ENCODE results near the gene ZAR1. TPM values are rescaled to one million over a fixed set of nuclear protein-coding genes. Genes with fewer than 3 reads are reported as not detected.
A peak's percentile ranks its signal among the peaks of the same experiment; 100 is the strongest.
"Not testable (repeated sequence)": the region's sequence is repeated elsewhere in the genome, so short reads cannot be mapped to it uniquely, and the experiment has no call there.

The ZAR1 gene
- polyA plus RNA-seq (2013, experiment 1 of 2): 0.10 TPM
- 0.03 TPM for polyA plus RNA-seq (2013, experiment 2 of 2)

DNA sequence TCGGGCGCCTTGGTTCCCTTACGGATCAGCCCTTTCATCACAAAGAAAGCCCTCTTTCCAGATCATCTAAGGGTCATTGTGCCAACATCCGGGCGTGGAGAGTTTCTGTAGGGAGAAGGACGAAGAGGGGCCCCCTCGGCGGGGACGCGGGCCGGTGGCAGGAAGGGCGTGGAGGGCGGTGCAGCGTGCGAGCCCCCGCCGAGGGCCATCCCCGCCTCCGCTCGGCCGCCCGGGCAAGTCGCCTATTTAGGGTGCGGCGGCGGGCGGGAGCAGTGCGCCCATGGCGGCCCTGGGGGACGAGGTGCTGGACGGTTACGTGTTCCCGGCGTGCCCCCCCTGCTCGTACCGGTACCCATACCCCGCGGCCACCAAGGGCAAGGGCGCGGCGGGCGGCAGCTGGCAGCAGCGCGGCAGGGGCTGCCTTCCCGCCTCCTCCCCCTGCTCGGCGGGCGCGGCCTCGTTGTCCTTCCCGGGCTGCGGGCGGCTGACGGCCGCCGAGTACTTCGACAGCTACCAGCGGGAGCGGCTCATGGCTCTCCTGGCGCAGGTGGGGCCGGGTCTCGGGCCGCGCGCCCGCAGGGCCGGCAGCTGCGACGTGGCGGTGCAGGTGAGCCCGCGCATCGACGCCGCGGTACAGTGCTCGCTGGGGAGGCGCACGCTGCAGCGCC, at the start of gene ZAR1:
Gene ZAR1, plus strand, starts transcription at position 241 of the 668 bp plus-strand sequence. Its CDS starts 40 bp downstream, at position 281.
- Histone ChIP-seq H2BK5ac (ENCODE audit: low read length) (no peak within 1 kb of the TSS), H3K36me3 (ENCODE audit: control insufficient read depth, insufficient read depth, low read length) (no peaks in the 10 kb centered on the region), H3K27me3 (ENCODE audit: insufficient read depth, low read length, poor library complexity) (peaks cover 28% of the 10 kb centered on the region), H3K27ac (ENCODE audit: low read depth, low read length) (no peak within 1 kb of the TSS), H3K79me2 (ENCODE audit: control insufficient read depth, insufficient read depth, low read length) (no peaks in the 10 kb centered on the region), H3K4me2 (ENCODE audit: low read length) (peak within 1 kb of the TSS; percentile 26), H4K8ac (ENCODE audit: low read depth, low read length) (peak within 1 kb of the TSS; percentile 42), H2BK120ac (ENCODE audit: low read depth, low read length) (no peak within 1 kb of the TSS), H3K18ac (ENCODE audit: low read length) (no peak within 1 kb of the TSS), H3K4me3 (ENCODE audit: low read length) (no peak within 1 kb of the TSS), H2BK15ac (replicated peaks; ENCODE audit: low read depth) (no peak within 1 kb of the TSS), H3K4ac (ENCODE audit: low read depth, low read length) (no peak within 1 kb of the TSS), H3K9ac (ENCODE audit: low read length) (no peak within 1 kb of the TSS), H3K23ac (ENCODE audit: low read length) (no peak within 1 kb of the TSS), H2AK5ac (ENCODE audit: low read length) (no peak within 1 kb of the TSS), H3K79me1 (ENCODE audit: low read length) (no peaks in the 10 kb centered on the region), H3K4me1 (ENCODE audit: control insufficient read depth, low read depth, low read length) (no peaks in the 10 kb centered on the region), H3K56ac (ENCODE audit: low read length) (peak within 1 kb of the TSS; percentile 65), H4K5ac (ENCODE audit: low read length) (no peak within 1 kb of the TSS)
- WGBS (ENCODE audit: extremely low coverage, insufficient coverage, low lambda C conversion rate): no CpG with 5 or more reads among the region's 80 CpGs
- peak; percentile 21 for DNase-seq

GRCh38 chr4:48440914-48441313, 49.1 kb upstream of the ZAR1 start:
- H2BK120ac ChIP-seq (ENCODE audit: low read depth, low read length); H4K8ac ChIP-seq (ENCODE audit: low read depth, low read length); H3K4me3 ChIP-seq (ENCODE audit: low read length); H4K5ac ChIP-seq (ENCODE audit: low read length); H3K23ac ChIP-seq (ENCODE audit: low read length); H3K4me1 ChIP-seq (ENCODE audit: control insufficient read depth, low read depth, low read length); H3K79me1 ChIP-seq (ENCODE audit: low read length); H2BK5ac ChIP-seq (ENCODE audit: low read length); H3K27me3 ChIP-seq (ENCODE audit: insufficient read depth, low read length, poor library complexity); H3K9ac ChIP-seq (ENCODE audit: low read length); H3K36me3 ChIP-seq (ENCODE audit: control insufficient read depth, insufficient read depth, low read length); H3K79me2 ChIP-seq (ENCODE audit: control insufficient read depth, insufficient read depth, low read length); H2AK5ac ChIP-seq (ENCODE audit: low read length); H3K4ac ChIP-seq (ENCODE audit: low read depth, low read length); H3K4me2 ChIP-seq (ENCODE audit: low read length); H3K27ac ChIP-seq (ENCODE audit: low read depth, low read length); H2BK15ac ChIP-seq (replicated peaks; ENCODE audit: low read depth); H3K56ac ChIP-seq (ENCODE audit: low read length); H3K18ac ChIP-seq (ENCODE audit: low read length): not testable (repeated sequence)
- DNase-seq: peak; percentile 29
- WGBS (ENCODE audit: extremely low coverage, insufficient coverage, low lambda C conversion rate): no CpG with 5 or more reads among the region's 5 CpGs

DNA sequence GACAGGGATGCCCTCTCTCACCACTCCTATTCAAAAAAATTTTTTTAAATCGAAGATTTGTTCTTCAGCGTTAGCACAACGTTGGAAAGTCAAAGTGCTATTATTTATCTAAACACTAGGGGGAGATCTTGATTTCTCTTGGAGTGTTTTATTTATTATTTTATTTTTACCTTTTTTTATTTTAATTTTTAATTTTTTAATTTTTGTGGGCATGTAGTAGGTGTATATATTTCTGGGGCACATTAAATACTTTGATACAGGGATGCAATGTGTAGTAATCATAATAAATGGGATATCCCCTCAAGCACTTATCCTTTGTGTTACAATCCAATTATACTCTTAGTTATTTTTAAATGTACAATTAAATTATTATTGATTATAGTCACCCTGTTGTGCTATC, 44.3 kb upstream of the ZAR1 start:
- H3K18ac ChIP-seq (ENCODE audit: low read length): no peak overlapping the region
- H4K5ac ChIP-seq (ENCODE audit: low read length): no peak overlapping the region
- H2BK120ac ChIP-seq (ENCODE audit: low read depth, low read length): no peak overlapping the region
- H3K36me3 ChIP-seq (ENCODE audit: control insufficient read depth, insufficient read depth, low read length): no peaks in the 10 kb centered on the region
- no peak overlapping the region for H4K8ac ChIP-seq (ENCODE audit: low read depth, low read length)
- H2BK5ac ChIP-seq (ENCODE audit: low read length): no peak overlapping the region
- H3K4me1 ChIP-seq (ENCODE audit: control insufficient read depth, low read depth, low read length): no peaks in the 10 kb centered on the region
- H3K56ac ChIP-seq (ENCODE audit: low read length): no peak overlapping the region
- H3K4ac ChIP-seq (ENCODE audit: low read depth, low read length): no peak overlapping the region
- H3K9ac ChIP-seq (ENCODE audit: low read length): no peak overlapping the region
- no peak overlapping the region for H3K4me3 ChIP-seq (ENCODE audit: low read length)
- no peak for DNase-seq
- no peak overlapping the region for H3K23ac ChIP-seq (ENCODE audit: low read length)
- H3K79me2 ChIP-seq (ENCODE audit: control insufficient read depth, insufficient read depth, low read length): no peaks in the 10 kb centered on the region
- no peaks in the 10 kb centered on the region for H3K79me1 ChIP-seq (ENCODE audit: low read length)
- H2BK15ac ChIP-seq (replicated peaks; ENCODE audit: low read depth): no peak overlapping the region
- H3K27ac ChIP-seq (ENCODE audit: low read depth, low read length): no peak overlapping the region
- H3K4me2 ChIP-seq (ENCODE audit: low read length): no peak overlapping the region
- WGBS (ENCODE audit: extremely low coverage, insufficient coverage, low lambda C conversion rate): no CpG with 5 or more reads among the region's 3 CpGs
- no peaks in the 10 kb centered on the region for H3K27me3 ChIP-seq (ENCODE audit: insufficient read depth, low read length, poor library complexity)
- no peak overlapping the region for H2AK5ac ChIP-seq (ENCODE audit: low read length)

DNA sequence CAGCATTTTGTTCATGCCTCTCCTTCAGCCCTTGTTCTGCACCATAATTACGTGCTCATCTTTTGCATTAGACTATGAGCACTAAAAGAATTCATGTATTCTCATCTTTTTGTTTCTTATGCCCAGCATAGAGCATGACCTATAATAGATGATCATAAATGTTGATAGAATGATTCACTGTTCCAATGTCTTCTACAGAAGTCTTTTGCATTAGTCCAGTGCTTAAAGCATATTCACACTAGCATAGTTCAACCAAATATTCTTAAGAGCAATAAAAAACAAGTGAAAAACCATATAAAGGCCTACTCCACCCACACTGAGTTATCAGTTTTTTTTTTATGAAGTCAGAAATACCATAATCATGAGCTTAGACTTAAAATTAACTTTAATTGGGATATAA, 43.4 kb upstream of the ZAR1 start:
- Histone ChIP-seq H2BK120ac (ENCODE audit: low read depth, low read length) (no peak overlapping the region), H2BK5ac (ENCODE audit: low read length) (no peak overlapping the region), H3K27ac (ENCODE audit: low read depth, low read length) (no peak overlapping the region), H2AK5ac (ENCODE audit: low read length) (no peak overlapping the region), H3K23ac (ENCODE audit: low read length) (no peak overlapping the region), H4K8ac (ENCODE audit: low read depth, low read length) (no peak overlapping the region), H3K56ac (ENCODE audit: low read length) (no peak overlapping the region), H3K4ac (ENCODE audit: low read depth, low read length) (no peak overlapping the region), H3K27me3 (ENCODE audit: insufficient read depth, low read length, poor library complexity) (no peaks in the 10 kb centered on the region), H3K4me2 (ENCODE audit: low read length) (no peak overlapping the region), H3K4me3 (ENCODE audit: low read length) (no peak overlapping the region), H3K4me1 (ENCODE audit: control insufficient read depth, low read depth, low read length) (no peaks in the 10 kb centered on the region), H2BK15ac (replicated peaks; ENCODE audit: low read depth) (no peak overlapping the region), H3K9ac (ENCODE audit: low read length) (no peak overlapping the region), H4K5ac (ENCODE audit: low read length) (no peak overlapping the region), H3K79me1 (ENCODE audit: low read length) (no peaks in the 10 kb centered on the region), H3K36me3 (ENCODE audit: control insufficient read depth, insufficient read depth, low read length) (no peaks in the 10 kb centered on the region), H3K18ac (ENCODE audit: low read length) (no peak overlapping the region), H3K79me2 (ENCODE audit: control insufficient read depth, insufficient read depth, low read length) (no peaks in the 10 kb centered on the region)
- DNase-seq: no peak
- no CpG with 5 or more reads among the region's 1 CpG for WGBS (ENCODE audit: extremely low coverage, insufficient coverage, low lambda C conversion rate)

GRCh38 chr4:48449151-48449550, 40.9 kb upstream of the ZAR1 start:
- no peaks in the 10 kb centered on the region for H3K4me1 ChIP-seq (ENCODE audit: control insufficient read depth, low read depth, low read length)
- H3K4ac ChIP-seq (ENCODE audit: low read depth, low read length): no peak overlapping the region
- no peak overlapping the region for H3K23ac ChIP-seq (ENCODE audit: low read length)
- no peak overlapping the region for H3K4me3 ChIP-seq (ENCODE audit: low read length)
- H3K18ac ChIP-seq (ENCODE audit: low read length): no peak overlapping the region
- H3K56ac ChIP-seq (ENCODE audit: low read length): no peak overlapping the region
- DNase-seq: no peak
- no peak overlapping the region for H4K5ac ChIP-seq (ENCODE audit: low read length)
- no peak overlapping the region for H3K9ac ChIP-seq (ENCODE audit: low read length)
- no peak overlapping the region for H2AK5ac ChIP-seq (ENCODE audit: low read length)
- no peaks in the 10 kb centered on the region for H3K27me3 ChIP-seq (ENCODE audit: insufficient read depth, low read length, poor library complexity)
- H2BK15ac ChIP-seq (replicated peaks; ENCODE audit: low read depth): no peak overlapping the region
- no peak overlapping the region for H3K4me2 ChIP-seq (ENCODE audit: low read length)
- H3K79me1 ChIP-seq (ENCODE audit: low read length): no peaks in the 10 kb centered on the region
- H4K8ac ChIP-seq (ENCODE audit: low read depth, low read length): no peak overlapping the region
- H3K79me2 ChIP-seq (ENCODE audit: control insufficient read depth, insufficient read depth, low read length): no peaks in the 10 kb centered on the region
- no CpG with 5 or more reads among the region's 10 CpGs for WGBS (ENCODE audit: extremely low coverage, insufficient coverage, low lambda C conversion rate)
- no peaks in the 10 kb centered on the region for H3K36me3 ChIP-seq (ENCODE audit: control insufficient read depth, insufficient read depth, low read length)
- H3K27ac ChIP-seq (ENCODE audit: low read depth, low read length): no peak overlapping the region
- no peak overlapping the region for H2BK120ac ChIP-seq (ENCODE audit: low read depth, low read length)
- H2BK5ac ChIP-seq (ENCODE audit: low read length): no peak overlapping the region

- WGBS (ENCODE audit: extremely low coverage, insufficient coverage, low lambda C conversion rate): no CpG with 5 or more reads among the region's 3 CpGs
- H3K27ac ChIP-seq (ENCODE audit: low read depth, low read length): no peak overlapping the region
- no peak overlapping the region for H3K23ac ChIP-seq (ENCODE audit: low read length)
- H2BK15ac ChIP-seq (replicated peaks; ENCODE audit: low read depth): no peak overlapping the region
- H4K5ac ChIP-seq (ENCODE audit: low read length): no peak overlapping the region
- no peak overlapping the region for H2AK5ac ChIP-seq (ENCODE audit: low read length)
- no peak overlapping the region for H3K4me2 ChIP-seq (ENCODE audit: low read length)
- H3K4me3 ChIP-seq (ENCODE audit: low read length): no peak overlapping the region
- H3K18ac ChIP-seq (ENCODE audit: low read length): no peak overlapping the region
- H2BK120ac ChIP-seq (ENCODE audit: low read depth, low read length): no peak overlapping the region
- no peaks in the 10 kb centered on the region for H3K27me3 ChIP-seq (ENCODE audit: insufficient read depth, low read length, poor library complexity)
- no peaks in the 10 kb centered on the region for H3K36me3 ChIP-seq (ENCODE audit: control insufficient read depth, insufficient read depth, low read length)
- no peaks in the 10 kb centered on the region for H3K4me1 ChIP-seq (ENCODE audit: control insufficient read depth, low read depth, low read length)
- H4K8ac ChIP-seq (ENCODE audit: low read depth, low read length): no peak overlapping the region
- DNase-seq: no peak
- H3K4ac ChIP-seq (ENCODE audit: low read depth, low read length): no peak overlapping the region
- H3K9ac ChIP-seq (ENCODE audit: low read length): no peak overlapping the region
- H3K79me2 ChIP-seq (ENCODE audit: control insufficient read depth, insufficient read depth, low read length): no peaks in the 10 kb centered on the region
- no peaks in the 10 kb centered on the region for H3K79me1 ChIP-seq (ENCODE audit: low read length)
- no peak overlapping the region for H2BK5ac ChIP-seq (ENCODE audit: low read length)
- no peak overlapping the region for H3K56ac ChIP-seq (ENCODE audit: low read length)
These were observed 39.3 kb upstream of the ZAR1 start for GRCh38 chr4:48450740-48451139.
